ENCODE measurements around the gene PLCH1. TPM values are rescaled to one million over a fixed set of nuclear protein-coding genes. Genes with fewer than 3 reads are reported as not detected.
A peak's percentile ranks its signal among the peaks of the same experiment; 100 is the strongest.

Gene PLCH1
- total and polyA plus RNA-seq, 2 experiments from 2014 or later, result 8.1 to 25.3 TPM

- TF ChIP-seq, protein P1, sequence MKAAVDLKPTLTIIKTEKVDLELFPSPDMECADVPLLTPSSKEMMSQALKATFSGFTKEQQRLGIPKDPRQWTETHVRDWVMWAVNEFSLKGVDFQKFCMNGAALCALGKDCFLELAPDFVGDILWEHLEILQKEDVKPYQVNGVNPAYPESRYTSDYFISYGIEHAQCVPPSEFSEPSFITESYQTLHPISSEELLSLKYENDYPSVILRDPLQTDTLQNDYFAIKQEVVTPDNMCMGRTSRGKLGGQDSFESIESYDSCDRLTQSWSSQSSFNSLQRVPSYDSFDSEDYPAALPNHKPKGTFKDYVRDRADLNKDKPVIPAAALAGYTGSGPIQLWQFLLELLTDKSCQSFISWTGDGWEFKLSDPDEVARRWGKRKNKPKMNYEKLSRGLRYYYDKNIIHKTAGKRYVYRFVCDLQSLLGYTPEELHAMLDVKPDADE (IDR thresholded peaks at IDR 0.05), result no peak
- TF ChIP-seq CREB1 (CRISPR knock-in tag; IDR thresholded peaks at IDR 0.05; ENCODE audit: low read depth) (no peak), POLR2AphosphoS5 (IDR thresholded peaks at IDR 0.05; ENCODE audit: low read depth) (no peak), ZNF331 (CRISPR knock-in tag; IDR thresholded peaks at IDR 0.05; ENCODE audit: low read depth) (no peak), CTCF (conservative IDR thresholded peaks at IDR 0.05; ENCODE audit: low read depth in 2 of 2) (no peak), EZH2phosphoT487 (IDR thresholded peaks at IDR 0.05; ENCODE audit: unreplicated experiment) (no peak)
Measured at GRCh38 chr3:155572085-155572484, 172.8 kb downstream of the PLCH1 start (continued).

DNA sequence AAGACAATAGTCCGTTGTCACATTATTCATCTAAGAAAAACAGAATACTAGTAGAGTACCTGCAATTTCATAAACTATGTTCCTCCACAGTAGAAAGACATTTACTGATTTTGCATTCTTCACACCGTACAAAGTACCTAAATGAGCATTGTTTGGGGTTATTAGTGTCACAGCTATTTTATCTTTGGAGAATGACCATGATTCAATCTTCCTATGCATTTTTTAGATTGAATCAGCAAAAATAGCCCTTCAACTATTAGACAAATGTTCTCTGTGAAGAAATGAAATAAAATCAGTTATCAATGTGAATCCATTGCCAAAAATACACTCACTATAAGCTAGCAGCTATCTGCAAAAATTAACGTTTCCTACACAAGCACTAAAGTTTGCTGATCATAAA is 176.6 kb downstream of the PLCH1 start:
- Mint-ChIP-seq H3K9me3 (no peaks in the 10 kb centered on the region), H3K4me3 (no peak overlapping the region), H3K27ac (no peak overlapping the region), H3K36me3 (ENCODE audit: low read depth) (peaks cover 6% of the 10 kb centered on the region), H3K4me1 (no peaks in the 10 kb centered on the region), H3K27me3 (ENCODE audit: insufficient read depth, low read depth, poor library complexity) (no peaks in the 10 kb centered on the region)
- no peak for TF ChIP-seq CREB1 (CRISPR knock-in tag; IDR thresholded peaks at IDR 0.05; ENCODE audit: low read depth)
- Histone ChIP-seq H4K20me1 (replicated peaks; ENCODE audit: insufficient read depth) (no peaks in the 10 kb centered on the region), H2AFZ (no peak overlapping the region), H3K9me2 (ENCODE audit: insufficient read depth) (no peaks in the 10 kb centered on the region), H3K27me3 (ENCODE audit: insufficient read depth) (no peaks in the 10 kb centered on the region), H3K79me2 (replicated peaks; ENCODE audit: insufficient read depth) (no peaks in the 10 kb centered on the region), H3F3A (replicated peaks; ENCODE audit: low read depth) (no peaks in the 10 kb centered on the region), H3K4me1 (ENCODE audit: insufficient read depth) (no peaks in the 10 kb centered on the region), H3K36me3 (ENCODE audit: insufficient read depth) (no peaks in the 10 kb centered on the region), H3K4me2 (no peak overlapping the region), H3K27ac (ENCODE audit: low read depth) (no peak overlapping the region), H3K4me3 (no peak overlapping the region)
- DNase-seq (ENCODE audit: low spot score) (no peak), ATAC-seq (no peak)

DNA sequence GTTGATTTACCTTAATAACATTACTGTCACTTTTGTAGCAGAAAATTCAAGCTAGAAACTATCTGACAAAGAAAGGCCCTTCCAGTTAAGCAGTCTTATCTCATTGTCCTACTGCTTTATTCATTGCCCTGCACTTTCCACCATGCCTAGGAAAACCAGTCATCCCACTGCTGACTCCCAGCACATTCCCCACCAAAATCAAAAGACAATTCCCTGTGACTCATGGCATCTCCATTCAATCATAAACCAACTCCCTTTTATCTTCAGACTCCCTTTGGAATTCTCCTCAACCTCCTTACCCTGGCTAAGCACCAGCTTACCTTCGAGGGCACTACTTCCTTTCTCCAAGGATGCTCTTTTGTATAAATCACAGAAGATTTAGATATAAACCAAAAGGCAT is 184.3 kb downstream of the PLCH1 start:
- Histone ChIP-seq H3K36me3 (ENCODE audit: insufficient read depth) (no peaks in the 10 kb centered on the region; the same call in 1 of the 2 replicates), H2AFZ (no peak overlapping the region), H3K27me3 (ENCODE audit: insufficient read depth) (no peaks in the 10 kb centered on the region), H3K4me3 (no peak overlapping the region), H3K9me2 (ENCODE audit: insufficient read depth) (no peaks in the 10 kb centered on the region), H3K27ac (ENCODE audit: low read depth) (no peak overlapping the region), H4K20me1 (replicated peaks; ENCODE audit: insufficient read depth) (no peaks in the 10 kb centered on the region), H3K79me2 (replicated peaks; ENCODE audit: insufficient read depth) (no peaks in the 10 kb centered on the region), H3K4me2 (no peak overlapping the region), H3K4me1 (ENCODE audit: insufficient read depth) (no peaks in the 10 kb centered on the region), H3F3A (replicated peaks; ENCODE audit: low read depth) (no peaks in the 10 kb centered on the region)
- H3K4me1 Mint-ChIP-seq, result no peaks in the 10 kb centered on the region
- H3K9me3 Mint-ChIP-seq, result no peaks in the 10 kb centered on the region
- ATAC-seq, result no peak
- no peaks in the 10 kb centered on the region for H3K27me3 Mint-ChIP-seq (ENCODE audit: insufficient read depth, low read depth, poor library complexity)
- peaks cover 6% of the 10 kb centered on the region; the same call in 2 of the 3 replicates for H3K36me3 Mint-ChIP-seq (ENCODE audit: low read depth)
- H3K27ac Mint-ChIP-seq, result 0 out of 2 replicates have a peak overlapping the region, but pooled peaks have one; percentile 3
- no peak overlapping the region for H3K4me3 Mint-ChIP-seq
- no peak for DNase-seq (ENCODE audit: low spot score)
- TF ChIP-seq ZNF462 (CRISPR knock-in tag; IDR thresholded peaks at IDR 0.05) (no peak), ZNF114 (CRISPR knock-in tag; IDR thresholded peaks at IDR 0.05) (no peak)
- TF ChIP-seq, protein P1 (IDR thresholded peaks at IDR 0.05), result no peak
